ENCODE results near the gene CLTCL1.

GRCh38 chr22:19336133-19337075 is 44.9 kb upstream of the CLTCL1 start:
- TF ChIP-seq CTCF (IDR thresholded peaks at IDR 0.05) (no peak), POLR2A (IDR thresholded peaks at IDR 0.05) (no peak)

Measured in testis (tissue), 2 donors.